Parathyroid adenoma (tissue), 2 donors: Measurements from ENCODE around the gene BRD2.

Experiments
- H2AFZ ChIP-seq: fragments of 300-600 bp; sonication (generic); one replicate; pipeline ENCODE4 v1.7.0; 2017; ENCODE audit warnings: antibody characterized with exemption, mild to moderate bottlenecking
- H3K27ac ChIP-seq: fragments of 300-600 bp; sonication (generic); one replicate; pipeline ENCODE4 v1.7.0; 2017
- H3K27me3 ChIP-seq: fragments of 300-600 bp; sonication (generic); one replicate; pipeline ENCODE4 v1.7.0; 2017; ENCODE audit warnings: low read length; ENCODE audit not compliant: control insufficient read depth, insufficient read depth
- H3K36me3 ChIP-seq: fragments of 300-600 bp; sonication (generic); one replicate; pipeline ENCODE4 v1.7.0; 2017; ENCODE audit warnings: low read length; ENCODE audit not compliant: control insufficient read depth, insufficient read depth
- H3K4me1 ChIP-seq: fragments of 300-600 bp; sonication (generic); one replicate; pipeline ENCODE4 v1.7.0; 2017; ENCODE audit warnings: control low read depth
- H3K4me2 ChIP-seq: fragments of 300-600 bp; sonication (generic); one replicate; pipeline ENCODE4 v1.7.0; 2017; ENCODE audit warnings: low read length
- H3K4me3 ChIP-seq: fragments of 300-600 bp; sonication (generic); one replicate; pipeline ENCODE4 v1.7.0; 2017; ENCODE audit warnings: low read depth, low read length
- H3K79me2 ChIP-seq: fragments of 300-600 bp; sonication (generic); one replicate; pipeline ENCODE4 v1.7.0; 2017; ENCODE audit warnings: control low read depth
- H3K9ac ChIP-seq: fragments of 300-600 bp; sonication (generic); one replicate; pipeline ENCODE4 v1.7.0; 2017; ENCODE audit warnings: mild to moderate bottlenecking
- H3K9me3 ChIP-seq: fragments of 300-600 bp; sonication (generic); one replicate; pipeline ENCODE4 v1.7.0; 2017; ENCODE audit warnings: low read length; ENCODE audit not compliant: control insufficient read depth
- TF ChIP-seq, protein P1 (sequence below): fragments of 300-600 bp; sonication (generic); IDR thresholded peaks from one replicate; pipeline ENCODE4 v1.7.0; 2017; ENCODE audit warnings: antibody characterized with exemption, mild to moderate bottlenecking
- donor health status: primary hyperparathyroidism.

Gene BRD2

DNA sequence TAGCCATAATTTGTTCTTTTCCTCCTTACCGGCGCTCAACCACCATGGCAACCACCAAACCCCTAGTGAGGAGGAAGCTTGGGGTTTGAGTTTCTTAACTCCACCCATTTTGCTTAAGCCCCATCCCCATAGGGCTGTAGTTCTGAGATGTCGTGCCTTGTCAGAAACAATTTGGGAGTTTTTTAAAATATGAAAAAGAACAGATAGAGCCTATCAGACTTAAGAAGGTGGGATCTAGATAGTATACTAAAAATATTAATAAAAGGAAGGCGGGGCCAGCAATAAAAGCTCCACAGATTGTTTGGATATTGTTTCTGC is 5.6 kb downstream of the BRD2 start:
- H3K9me3 ChIP-seq, result no peaks in the 10 kb centered on the region
- peak overlapping the region; percentile 100 for H3K4me2 ChIP-seq
- no peaks in the 10 kb centered on the region for H3K27me3 ChIP-seq
- TF ChIP-seq, protein P1, sequence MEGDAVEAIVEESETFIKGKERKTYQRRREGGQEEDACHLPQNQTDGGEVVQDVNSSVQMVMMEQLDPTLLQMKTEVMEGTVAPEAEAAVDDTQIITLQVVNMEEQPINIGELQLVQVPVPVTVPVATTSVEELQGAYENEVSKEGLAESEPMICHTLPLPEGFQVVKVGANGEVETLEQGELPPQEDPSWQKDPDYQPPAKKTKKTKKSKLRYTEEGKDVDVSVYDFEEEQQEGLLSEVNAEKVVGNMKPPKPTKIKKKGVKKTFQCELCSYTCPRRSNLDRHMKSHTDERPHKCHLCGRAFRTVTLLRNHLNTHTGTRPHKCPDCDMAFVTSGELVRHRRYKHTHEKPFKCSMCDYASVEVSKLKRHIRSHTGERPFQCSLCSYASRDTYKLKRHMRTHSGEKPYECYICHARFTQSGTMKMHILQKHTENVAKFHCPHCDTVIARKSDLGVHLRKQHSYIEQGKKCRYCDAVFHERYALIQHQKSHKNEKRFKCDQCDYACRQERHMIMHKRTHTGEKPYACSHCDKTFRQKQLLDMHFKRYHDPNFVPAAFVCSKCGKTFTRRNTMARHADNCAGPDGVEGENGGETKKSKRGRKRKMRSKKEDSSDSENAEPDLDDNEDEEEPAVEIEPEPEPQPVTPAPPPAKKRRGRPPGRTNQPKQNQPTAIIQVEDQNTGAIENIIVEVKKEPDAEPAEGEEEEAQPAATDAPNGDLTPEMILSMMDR, result no peak
- peaks cover 36% of the 10 kb centered on the region for H3K79me2 ChIP-seq
- H2AFZ ChIP-seq, result no peak overlapping the region
- H3K27ac ChIP-seq, result peak overlapping the region; percentile 97
- no peak overlapping the region for H3K9ac ChIP-seq
- H3K4me3 ChIP-seq, result peak overlapping the region; percentile 99
- H3K4me1 ChIP-seq, result peaks cover 15% of the 10 kb centered on the region
- H3K36me3 ChIP-seq, result no peaks in the 10 kb centered on the region

DNA sequence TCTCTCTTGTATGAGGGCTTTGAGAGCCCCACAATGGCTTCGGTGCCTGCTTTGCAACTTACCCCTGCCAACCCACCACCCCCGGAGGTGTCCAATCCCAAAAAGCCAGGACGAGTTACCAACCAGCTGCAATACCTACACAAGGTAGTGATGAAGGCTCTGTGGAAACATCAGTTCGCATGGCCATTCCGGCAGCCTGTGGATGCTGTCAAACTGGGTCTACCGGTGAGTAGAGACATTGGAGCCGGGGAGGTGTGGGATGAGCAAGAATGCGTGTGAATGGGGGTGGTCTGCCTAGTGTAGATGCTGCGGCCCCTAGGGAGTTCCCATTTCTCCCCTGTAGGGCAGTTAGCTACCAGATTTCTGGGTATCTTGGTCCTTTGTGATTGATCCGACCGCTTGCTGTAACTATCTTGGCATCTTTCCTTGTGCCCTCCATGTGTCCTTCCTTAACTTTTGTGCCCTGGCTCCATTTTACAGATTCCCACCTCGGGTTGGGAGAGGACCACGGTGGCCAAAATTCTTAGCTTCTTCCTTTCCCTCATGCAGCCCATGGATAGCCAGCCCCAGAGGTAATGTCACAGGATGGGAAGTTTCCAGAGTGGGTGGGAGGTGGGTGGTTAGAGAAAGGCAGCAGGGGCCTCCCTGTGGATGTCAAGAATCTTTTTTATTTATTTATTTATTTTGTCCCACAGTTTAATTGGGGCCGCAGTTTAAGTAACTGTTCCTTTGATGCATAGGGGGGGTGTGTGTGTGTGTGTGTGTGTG is 6.3 kb downstream of the BRD2 start:
- Histone ChIP-seq H3K36me3 (no peaks in the 10 kb centered on the region), H3K9me3 (no peaks in the 10 kb centered on the region), H3K27ac (no peak overlapping the region), H3K4me3 (peak overlapping the region; percentile 99), H3K4me1 (peaks cover 15% of the 10 kb centered on the region), H3K9ac (peak overlapping the region; percentile 39), H2AFZ (no peak overlapping the region), H3K27me3 (no peaks in the 10 kb centered on the region), H3K4me2 (peak overlapping the region; percentile 100), H3K79me2 (peaks cover 35% of the 10 kb centered on the region)
- TF ChIP-seq, protein P1, result no peak

DNA sequence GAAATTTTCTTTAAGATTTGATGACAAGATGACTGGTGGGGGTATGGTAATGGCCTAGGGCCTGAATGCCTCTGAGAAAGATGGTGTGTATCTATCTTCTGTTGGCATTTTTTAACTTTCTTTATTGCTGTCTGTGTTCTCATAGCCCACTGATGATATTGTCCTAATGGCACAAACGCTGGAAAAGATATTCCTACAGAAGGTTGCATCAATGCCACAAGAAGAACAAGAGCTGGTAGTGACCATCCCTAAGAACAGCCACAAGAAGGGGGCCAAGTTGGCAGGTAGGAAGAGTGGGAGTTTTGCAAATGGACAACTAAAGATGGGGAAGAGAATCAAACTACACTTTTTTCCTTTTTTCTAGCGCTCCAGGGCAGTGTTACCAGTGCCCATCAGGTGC is 7.5 kb downstream of the BRD2 start:
- Histone ChIP-seq H3K36me3 (no peaks in the 10 kb centered on the region), H2AFZ (no peak overlapping the region), H3K4me2 (no peak overlapping the region), H3K79me2 (peaks cover 35% of the 10 kb centered on the region), H3K27me3 (no peaks in the 10 kb centered on the region), H3K27ac (no peak overlapping the region), H3K9me3 (no peaks in the 10 kb centered on the region), H3K4me1 (peaks cover 15% of the 10 kb centered on the region), H3K4me3 (no peak overlapping the region), H3K9ac (no peak overlapping the region)
- TF ChIP-seq, protein P1, result no peak

DNA sequence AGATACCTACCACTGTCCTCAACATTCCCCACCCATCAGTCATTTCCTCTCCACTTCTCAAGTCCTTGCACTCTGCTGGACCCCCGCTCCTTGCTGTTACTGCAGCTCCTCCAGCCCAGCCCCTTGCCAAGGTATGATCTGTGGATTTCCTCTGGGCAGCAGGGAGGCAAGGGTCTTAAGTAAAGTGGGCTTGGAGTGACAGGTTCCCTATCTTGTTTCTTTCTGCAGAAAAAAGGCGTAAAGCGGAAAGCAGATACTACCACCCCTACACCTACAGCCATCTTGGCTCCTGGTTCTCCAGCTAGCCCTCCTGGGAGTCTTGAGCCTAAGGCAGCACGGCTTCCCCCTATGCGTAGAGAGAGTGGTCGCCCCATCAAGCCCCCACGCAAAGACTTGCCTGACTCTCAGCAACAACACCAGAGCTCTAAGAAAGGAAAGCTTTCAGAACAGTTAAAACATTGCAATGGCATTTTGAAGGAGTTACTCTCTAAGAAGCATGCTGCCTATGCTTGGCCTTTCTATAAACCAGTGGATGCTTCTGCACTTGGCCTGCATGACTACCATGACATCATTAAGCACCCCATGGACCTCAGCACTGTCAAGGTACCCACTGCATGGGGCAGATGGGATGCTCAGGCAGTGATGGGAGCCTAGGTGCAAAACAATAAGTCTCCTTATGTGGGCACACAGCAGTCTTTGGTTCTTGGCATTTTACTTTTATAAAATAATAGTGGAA is 8.1 kb downstream of the BRD2 start:
- peaks cover 35% of the 10 kb centered on the region for H3K79me2 ChIP-seq
- TF ChIP-seq, protein P1, result no peak
- no peaks in the 10 kb centered on the region for H3K27me3 ChIP-seq
- H3K4me1 ChIP-seq, result peaks cover 15% of the 10 kb centered on the region
- H3K4me3 ChIP-seq, result no peak overlapping the region
- no peak overlapping the region for H2AFZ ChIP-seq
- H3K9me3 ChIP-seq, result no peaks in the 10 kb centered on the region
- H3K9ac ChIP-seq, result no peak overlapping the region
- no peak overlapping the region for H3K27ac ChIP-seq
- H3K36me3 ChIP-seq, result peaks cover 2% of the 10 kb centered on the region
- H3K4me2 ChIP-seq, result no peak overlapping the region
